Regular cardiac myocyte (primary cell): Measurements from ENCODE around the gene PHIP. TPM values are rescaled to one million over a fixed set of nuclear protein-coding genes. Genes with fewer than 3 reads are reported as not detected.

ENCODE experiments used
- total RNA-seq: library from RNA; depleted of rRNA; stranded (reverse); fragments of >200 nt; gene quantifications from 2 replicates; pipeline ENCODE4 v1.2.3, GENCODE V29; 2014

Gene PHIP
- total RNA-seq = 20.9 and 24.7 TPM in 2 replicates

GRCh38 chr6:79078075-79078969, at the start of gene PHIP:
Gene PHIP (minus strand): TSS chr6:79078254. CDS start chr6:79078068, 186 bp downstream.

Other genes starting within 250 kb of the PHIP start
- 1.9 and 2.5 TPM in 2 replicates for gene IRAK1BP1, start 210.7 kb downstream of the PHIP start, total RNA-seq
- gene HMGN3, start 156.4 kb upstream of the PHIP start, total RNA-seq = 23.1 and 56.6 TPM in 2 replicates